HT-29 (cell line): ENCODE measurements around the gene SLC26A3. TPM values are rescaled to one million over a fixed set of nuclear protein-coding genes. Genes with fewer than 3 reads are reported as not detected.

Source experiments
- DNase-seq: peaks from one replicate; pipeline ENCODE4 v3.0.0-alpha.2; 2015; ENCODE audit warnings: low spot score
- total RNA-seq: library from RNA; depleted of rRNA; stranded (reverse); fragments of >200 nt; shearing (Covaris generic); gene quantifications from 2 replicates; pipeline ENCODE4 v1.2.3, GENCODE V29; 2014; rRNA removed

SLC26A3 gene
- total RNA-seq, 1 experiment from 2014 or later, result not detected

DNA sequence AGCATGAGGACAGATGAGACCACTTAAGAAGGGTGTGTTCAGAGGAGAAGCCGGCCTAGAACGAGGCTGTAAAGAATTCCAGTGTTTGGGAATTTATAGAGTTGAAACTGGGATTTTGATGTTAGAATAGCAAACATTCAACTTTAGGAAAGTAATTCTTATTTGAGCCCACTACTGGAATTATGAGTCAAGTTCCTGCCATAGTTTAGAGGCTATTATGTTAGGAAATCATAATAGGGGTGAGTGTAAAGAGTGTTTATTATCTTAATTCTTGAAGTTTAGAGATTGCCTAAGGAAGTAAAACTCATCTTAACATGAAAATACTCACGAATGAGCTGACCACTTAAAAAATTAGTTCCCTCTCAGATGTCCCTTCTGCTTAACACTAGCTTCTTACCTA is 57.0 kb downstream of the SLC26A3 start:
- no peak for DNase-seq

DNA sequence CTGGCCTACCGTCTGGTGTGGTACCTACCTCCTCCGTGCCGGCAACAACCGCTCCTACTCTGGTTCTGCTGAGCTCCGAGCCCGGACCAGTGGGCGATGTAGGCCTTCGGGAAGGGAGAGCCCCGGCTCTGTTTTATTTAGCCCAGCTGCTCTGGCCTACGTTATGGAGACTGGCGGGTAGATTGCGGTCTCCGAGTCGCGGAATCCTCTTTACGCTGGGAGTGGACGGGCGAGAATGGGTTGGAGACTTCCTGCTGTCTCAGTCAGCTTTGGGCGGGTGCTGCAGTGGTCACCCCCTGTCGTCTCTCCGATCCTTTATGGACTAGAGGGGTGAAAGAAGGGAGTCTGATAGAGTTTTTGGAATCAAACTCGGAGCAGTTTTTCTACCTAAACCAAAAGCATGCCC is 58.7 kb downstream of the SLC26A3 start:
- no peak for DNase-seq

DNA sequence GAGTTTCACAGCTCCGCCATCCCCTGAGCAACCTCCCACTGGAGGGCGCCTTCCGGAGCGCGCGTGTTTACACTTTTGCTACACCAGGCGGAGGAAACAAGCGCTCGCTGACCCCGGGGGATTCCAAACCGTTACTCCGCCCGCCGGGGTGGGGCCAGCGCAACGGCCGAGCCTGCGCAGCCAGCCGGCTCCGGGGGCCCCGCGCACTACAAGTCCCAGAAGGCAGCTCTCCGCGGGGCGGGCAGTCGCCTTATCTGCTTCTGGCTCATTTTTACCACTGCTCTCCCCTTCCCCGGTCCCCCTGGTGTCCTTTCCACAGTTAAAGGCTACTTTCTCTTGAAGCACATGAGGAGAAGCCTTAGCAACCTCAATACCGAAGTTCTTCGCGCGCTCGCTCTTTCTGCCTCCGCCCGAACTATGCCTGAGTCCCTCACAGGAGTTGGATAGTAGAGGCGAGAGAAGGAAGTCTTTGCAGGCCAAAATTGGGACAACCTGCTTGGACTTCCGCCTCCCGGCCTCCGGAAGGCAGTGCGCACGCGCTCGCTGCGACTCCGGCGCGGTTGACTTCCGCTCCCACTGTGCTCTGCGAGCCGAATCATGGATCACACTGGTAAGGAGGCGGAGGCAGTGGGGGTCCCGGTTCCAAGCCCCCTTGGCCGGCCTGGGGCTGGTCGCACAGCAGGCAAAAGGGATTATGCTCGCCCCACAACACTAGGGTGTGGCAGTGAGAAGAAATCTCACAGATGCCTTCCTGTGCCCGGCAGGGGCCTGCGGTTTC is 59.3 kb downstream of the SLC26A3 start, which contains the start of gene CBLL1:
Gene CBLL1 (plus strand): TSS at position 576 of the 778 bp plus-strand sequence. CDS start 22 bp downstream, at position 598.
- DNase-seq, result peak; percentile 97

DNA sequence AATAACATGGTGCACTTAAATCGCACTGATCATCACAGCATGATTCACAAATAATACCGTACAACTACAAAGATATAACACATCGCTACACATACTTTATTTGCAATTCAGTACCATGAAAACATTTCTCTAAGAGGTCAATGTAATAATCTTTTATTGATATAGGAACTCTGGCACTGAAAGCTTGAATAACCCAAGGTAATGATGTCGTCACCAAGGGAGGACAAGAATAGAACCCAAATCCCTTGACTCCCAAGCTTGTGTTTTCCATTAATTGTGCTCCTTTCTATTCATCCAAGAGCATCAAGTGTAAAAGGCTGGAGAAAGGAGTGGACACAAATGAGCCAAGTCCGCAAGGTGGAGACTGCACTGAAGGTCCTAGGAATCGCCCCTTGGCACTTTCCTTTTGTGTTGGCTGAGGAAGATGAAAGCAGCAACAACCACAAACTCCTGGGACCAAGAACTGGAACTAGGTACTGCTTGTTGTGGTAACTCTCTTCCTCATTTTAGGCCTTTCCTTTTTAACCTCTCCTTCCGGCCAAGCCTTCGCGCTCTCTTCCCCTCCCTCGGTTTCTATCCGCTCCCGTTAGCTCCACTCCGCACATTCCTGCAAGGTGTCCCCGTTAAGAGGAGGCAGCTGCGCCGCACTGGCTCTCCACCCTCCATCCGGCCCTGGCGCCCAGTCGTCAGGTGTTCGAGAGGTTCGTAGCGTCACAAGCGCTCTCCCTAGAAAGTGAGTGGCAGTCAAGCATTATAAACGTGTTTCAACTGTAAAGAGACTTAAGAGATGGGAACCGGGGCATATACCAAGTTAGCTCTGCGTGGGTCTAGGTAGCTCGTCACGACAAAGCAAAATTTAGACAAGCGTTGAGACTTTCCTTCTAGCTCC is 60.1 kb downstream of the SLC26A3 start:
- no peak for DNase-seq

DNA sequence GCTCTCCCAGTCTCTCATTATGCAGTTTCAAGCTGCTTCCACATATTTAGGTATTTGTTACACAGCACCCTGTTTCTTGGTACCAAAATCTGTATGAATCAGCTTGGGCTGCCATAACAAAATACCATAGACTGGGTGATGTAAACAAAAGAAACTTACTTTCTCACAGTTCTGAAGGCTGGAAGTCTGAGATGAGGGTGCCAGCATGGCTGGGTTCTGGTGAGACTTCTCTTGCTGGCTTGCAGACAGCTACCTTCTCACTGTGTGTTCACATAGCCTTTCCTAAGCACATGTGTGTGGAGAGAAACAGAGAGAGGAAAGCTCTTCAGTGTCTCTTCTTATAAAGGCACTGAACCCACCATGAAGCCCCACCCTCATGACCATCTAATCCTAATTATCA is 74.7 kb downstream of the SLC26A3 start:
- no peak for DNase-seq

DNA sequence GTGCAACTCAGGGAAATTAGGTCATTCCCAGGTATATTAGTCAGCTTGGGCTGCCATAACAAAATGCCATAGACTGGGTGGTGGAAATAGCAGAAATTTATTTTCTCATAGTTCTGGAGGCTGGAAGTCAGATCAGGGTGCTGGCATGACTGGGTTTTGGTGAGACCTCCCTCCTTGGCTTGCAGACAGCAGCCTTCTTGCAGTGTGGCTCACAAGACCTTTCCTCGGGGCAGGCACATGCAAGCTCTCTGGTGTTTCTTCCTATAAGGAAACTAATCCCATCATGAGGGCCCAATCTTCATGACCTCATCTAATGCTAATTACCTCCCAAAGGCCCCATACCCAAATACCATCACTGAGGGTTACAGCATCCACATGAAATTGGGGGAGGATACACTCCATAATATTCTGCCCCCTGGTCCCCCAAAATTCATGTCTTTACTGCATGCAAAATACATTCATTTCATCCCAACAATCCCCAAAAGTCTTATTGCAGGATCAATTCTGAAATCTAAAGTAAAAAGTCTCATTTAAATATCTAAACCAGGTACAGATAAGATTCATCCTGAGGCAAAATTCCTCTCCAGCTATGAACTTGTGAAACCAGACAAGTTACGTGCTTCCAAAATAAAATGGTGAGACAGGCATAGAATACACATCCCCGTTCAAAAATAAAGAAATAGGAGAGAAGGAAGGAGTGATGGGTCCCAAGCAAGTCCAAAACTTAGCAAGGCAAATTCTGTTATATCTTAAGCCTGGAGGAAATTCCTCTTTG is 76.5 kb downstream of the SLC26A3 start:
- DNase-seq, result no peak

DNA sequence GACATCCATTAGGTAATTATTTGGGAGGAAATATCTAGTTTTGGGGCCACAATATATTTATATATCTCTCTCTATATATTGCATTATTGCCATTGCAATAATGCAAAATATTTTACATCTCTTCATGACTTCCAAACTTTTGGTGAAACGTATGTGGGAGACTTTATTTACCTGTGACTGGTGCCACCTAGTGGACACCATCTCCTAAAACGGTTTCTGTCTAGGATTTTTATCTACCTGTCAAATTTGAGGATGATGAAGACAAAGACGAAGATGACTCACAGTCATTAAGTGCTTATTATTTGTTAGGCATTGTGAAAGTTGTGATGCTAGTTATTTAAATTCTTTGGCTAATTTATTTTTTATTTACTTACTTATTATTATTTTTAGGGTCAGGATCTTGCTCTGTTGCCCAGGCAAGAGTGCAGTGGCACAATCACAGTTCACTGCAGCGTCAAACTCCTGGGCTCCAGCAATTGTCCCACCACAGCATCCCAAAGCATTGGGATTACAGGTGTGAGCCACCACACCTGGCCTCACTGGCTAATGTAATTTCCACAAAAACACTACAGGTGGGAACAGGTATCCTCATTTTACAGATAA is 77.8 kb downstream of the SLC26A3 start:
- peak; percentile 85 for DNase-seq

DNA sequence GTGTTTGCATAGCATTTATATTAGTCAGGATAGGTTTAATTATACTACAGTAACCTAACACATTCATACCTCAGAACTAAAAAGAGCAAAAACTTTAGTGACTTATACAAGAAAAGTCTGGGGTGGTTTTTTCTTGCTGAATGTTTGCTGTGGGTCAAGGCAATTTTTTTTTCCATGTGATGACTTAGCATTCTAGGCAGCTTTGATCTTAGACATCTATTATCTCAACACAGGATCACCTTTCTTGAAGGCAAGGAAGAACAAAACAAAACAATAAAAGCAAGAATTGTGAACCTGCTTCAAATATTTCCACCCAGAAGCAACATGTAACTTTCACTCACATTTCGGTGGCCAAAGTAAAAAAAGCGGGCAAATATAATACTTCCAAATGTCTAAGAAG is 79.8 kb downstream of the SLC26A3 start:
- DNase-seq, result no peak

DNA sequence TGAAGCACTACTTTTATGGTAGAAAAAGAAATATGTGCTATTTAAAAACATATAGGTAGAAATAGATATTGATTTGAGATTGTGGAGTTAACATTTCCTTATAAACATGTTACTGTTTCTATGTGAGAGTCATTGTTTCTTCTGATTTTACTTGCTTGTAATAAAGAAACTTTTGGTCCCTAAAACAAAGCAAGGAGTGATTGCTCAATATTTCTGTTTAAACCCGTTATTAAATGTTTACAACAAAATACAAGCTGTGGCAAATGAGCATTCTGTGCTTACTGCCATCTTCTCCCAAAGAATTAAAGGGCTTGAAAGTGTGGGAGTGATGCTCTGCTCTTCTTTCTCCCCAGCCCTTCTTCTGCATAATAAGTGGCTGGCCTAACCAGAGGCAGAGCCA is 81.7 kb downstream of the SLC26A3 start:
- no peak for DNase-seq

DNA sequence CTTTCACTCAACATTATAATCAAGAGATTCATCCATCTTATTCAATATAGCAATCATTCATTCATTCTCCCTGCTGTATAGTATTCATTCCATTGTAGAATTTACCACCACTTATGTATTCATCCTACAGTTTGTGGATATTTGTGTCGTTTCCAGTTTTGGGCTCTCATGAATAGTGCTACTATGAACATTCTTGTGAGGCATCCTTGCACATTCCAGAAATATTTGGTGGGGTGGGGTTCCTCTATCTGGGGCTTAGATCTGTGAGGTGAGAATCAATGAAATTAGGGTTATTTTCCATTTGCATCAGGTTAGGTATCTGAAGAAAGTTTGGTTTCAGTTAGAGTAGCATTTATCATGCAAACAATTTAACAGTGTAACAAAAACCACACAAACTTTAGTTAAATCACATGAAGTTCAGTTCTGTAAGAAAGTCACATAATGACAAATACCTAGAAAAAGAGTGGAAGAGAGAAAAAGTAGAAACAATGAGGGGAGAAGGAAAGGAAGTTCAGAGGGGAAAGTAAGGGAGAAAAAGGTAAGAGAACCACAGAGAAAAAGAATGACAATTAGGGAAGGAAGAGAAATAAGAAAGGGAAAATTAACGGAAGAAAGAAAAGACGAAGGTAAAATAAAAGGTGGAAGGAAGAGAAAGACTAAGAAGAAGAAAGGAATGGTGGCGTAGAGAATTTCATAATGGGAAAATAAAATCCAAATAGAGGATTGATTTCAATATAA is 84.4 kb downstream of the SLC26A3 start:
- DNase-seq, result no peak

DNA sequence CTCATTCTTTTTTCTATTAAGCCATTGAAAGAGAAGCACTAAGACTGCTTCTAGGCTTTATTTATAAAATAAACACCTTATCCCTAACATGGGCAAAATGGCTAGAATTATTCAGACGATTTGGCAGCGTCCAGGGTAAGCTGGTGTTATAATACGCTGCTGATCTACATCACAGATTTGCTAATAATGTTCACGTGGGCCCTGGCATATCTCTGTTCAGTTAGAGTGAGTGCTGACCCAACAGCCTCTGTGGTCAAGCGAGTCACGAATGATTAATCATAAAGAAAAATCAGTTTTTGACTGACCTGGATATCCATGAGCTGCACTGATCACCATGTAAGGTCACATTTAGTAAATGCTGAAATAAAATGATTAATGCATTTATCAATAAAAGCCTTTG is 87.5 kb downstream of the SLC26A3 start:
- DNase-seq, result no peak

Other genes with a start within 250 kb of the SLC26A3 start
- gene COG5, start 239.3 kb downstream of the SLC26A3 start, total RNA-seq, result 49.6 and 58.0 TPM in 2 replicates
- gene DUS4L, start 239.3 kb downstream of the SLC26A3 start, total RNA-seq, result 8.8 and 13.3 TPM in 2 replicates
- gene BCAP29, start 223.0 kb downstream of the SLC26A3 start, total RNA-seq, result 8.6 and 13.9 TPM in 2 replicates
- gene SLC26A4, start 142.4 kb downstream of the SLC26A3 start, total RNA-seq, result not detected in 2 replicates
- gene CBLL1, start 59.1 kb downstream of the SLC26A3 start, total RNA-seq, result 13.1 and 14.3 TPM in 2 replicates
- 32.8 and 36.0 TPM in 2 replicates for gene DLD, start 88.0 kb upstream of the SLC26A3 start, total RNA-seq
- gene LAMB1, start 199.9 kb upstream of the SLC26A3 start, total RNA-seq, result 29.4 and 46.6 TPM in 2 replicates